ENCODE results near the gene OR2T35. TPM values are rescaled to one million over a fixed set of nuclear protein-coding genes. Genes with fewer than 3 reads are reported as not detected.

Gene OR2T35
- total and polyA plus RNA-seq, 4 donors = not detected

DNA sequence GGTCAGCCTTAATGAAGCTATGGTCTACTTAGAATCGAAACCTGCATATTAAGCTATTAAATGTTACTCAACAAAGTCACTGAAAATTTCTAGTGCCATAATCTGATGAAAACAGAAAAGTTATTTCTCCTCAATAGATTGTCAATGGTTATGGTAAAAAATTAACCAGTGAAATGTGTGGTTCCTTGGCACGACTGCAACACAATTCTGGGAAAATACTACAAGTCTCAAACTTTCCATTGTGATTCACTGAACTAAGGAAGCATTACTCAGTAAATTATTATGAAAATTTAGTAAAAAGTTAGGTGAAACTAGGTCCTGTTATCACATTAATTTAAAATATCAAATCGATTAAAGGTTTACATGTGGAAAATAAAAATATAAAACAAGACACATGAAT is 34.8 kb downstream of the OR2T35 start:
- 52 to 61% methylated on average over 3 of the region's 3 CpGs for WGBS, 2 donors
- Histone ChIP-seq H3K27ac (ENCODE audit: low read depth in 1 of 2, low read length in 1 of 2) (no peak overlapping the region), H3K9ac (ENCODE audit: insufficient read depth in 1 of 2, low read length in 2 of 2) (no peak overlapping the region), H3K27me3 (ENCODE audit: control insufficient read depth in 3 of 3, insufficient read depth in 3 of 3, low read length in 2 of 3) (no peaks in the 10 kb centered on the region), H3K4me1 (ENCODE audit: control insufficient read depth in 5 of 5, insufficient read depth in 5 of 5, low read length in 5 of 5) (no peaks in the 10 kb centered on the region), H3K36me3 (ENCODE audit: control insufficient read depth in 4 of 4, insufficient read depth in 4 of 4, low read length in 4 of 4) (no peaks in the 10 kb centered on the region), H3K4me3 (no peak overlapping the region), H3K9me3 (ENCODE audit: control insufficient read depth in 4 of 4, insufficient read depth in 3 of 4, low read length in 3 of 4) (no peaks in the 10 kb centered on the region)
- DNase-seq (no peak), ATAC-seq (ENCODE audit: insufficient read depth, low FRiP score) (no peak)
- TF ChIP-seq, protein P1, sequence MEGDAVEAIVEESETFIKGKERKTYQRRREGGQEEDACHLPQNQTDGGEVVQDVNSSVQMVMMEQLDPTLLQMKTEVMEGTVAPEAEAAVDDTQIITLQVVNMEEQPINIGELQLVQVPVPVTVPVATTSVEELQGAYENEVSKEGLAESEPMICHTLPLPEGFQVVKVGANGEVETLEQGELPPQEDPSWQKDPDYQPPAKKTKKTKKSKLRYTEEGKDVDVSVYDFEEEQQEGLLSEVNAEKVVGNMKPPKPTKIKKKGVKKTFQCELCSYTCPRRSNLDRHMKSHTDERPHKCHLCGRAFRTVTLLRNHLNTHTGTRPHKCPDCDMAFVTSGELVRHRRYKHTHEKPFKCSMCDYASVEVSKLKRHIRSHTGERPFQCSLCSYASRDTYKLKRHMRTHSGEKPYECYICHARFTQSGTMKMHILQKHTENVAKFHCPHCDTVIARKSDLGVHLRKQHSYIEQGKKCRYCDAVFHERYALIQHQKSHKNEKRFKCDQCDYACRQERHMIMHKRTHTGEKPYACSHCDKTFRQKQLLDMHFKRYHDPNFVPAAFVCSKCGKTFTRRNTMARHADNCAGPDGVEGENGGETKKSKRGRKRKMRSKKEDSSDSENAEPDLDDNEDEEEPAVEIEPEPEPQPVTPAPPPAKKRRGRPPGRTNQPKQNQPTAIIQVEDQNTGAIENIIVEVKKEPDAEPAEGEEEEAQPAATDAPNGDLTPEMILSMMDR (IDR thresholded peaks at IDR 0.05; ENCODE audit: control extremely low read depth, extremely low read depth) = no peak

DNA sequence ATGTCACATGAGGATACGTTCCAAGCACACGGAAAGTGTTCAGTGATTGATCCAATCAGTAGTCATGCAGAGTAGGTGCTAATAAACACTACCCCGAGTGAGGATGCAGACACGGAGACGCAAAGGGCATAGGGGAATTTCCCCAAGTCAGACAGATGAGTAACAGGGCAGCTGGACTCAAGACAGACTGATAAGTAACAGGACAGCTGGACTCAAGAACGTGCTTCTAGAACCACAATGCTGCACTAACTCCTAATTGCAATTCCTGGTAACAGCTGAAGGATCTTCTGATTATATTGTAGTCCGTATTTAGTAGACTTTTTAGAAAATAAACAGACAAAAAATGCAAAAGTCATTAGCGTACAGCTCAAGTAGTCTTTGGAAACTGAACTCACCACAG is 45.7 kb downstream of the OR2T35 start:
- no peaks in the 10 kb centered on the region for H3K9me3 ChIP-seq (ENCODE audit: control insufficient read depth in 4 of 4, insufficient read depth in 3 of 4, low read length in 3 of 4)
- 78 to 92% methylated on average over 8 of the region's 8 CpGs for whole genome bisulfite sequencing, 2 donors
- H3K4me1 ChIP-seq (ENCODE audit: control insufficient read depth in 5 of 5, insufficient read depth in 5 of 5, low read length in 5 of 5) = no peaks in the 10 kb centered on the region
- H3K4me3 ChIP-seq = no peak overlapping the region
- DNase-seq (no peak), ATAC-seq (ENCODE audit: insufficient read depth, low FRiP score) (no peak)
- H3K9ac ChIP-seq (ENCODE audit: insufficient read depth in 1 of 2, low read length in 2 of 2) = no peak overlapping the region
- H3K36me3 ChIP-seq (ENCODE audit: control insufficient read depth in 4 of 4, insufficient read depth in 4 of 4, low read length in 4 of 4) = no peaks in the 10 kb centered on the region
- no peaks in the 10 kb centered on the region for H3K27me3 ChIP-seq (ENCODE audit: control insufficient read depth in 3 of 3, insufficient read depth in 3 of 3, low read length in 2 of 3)
- TF ChIP-seq, protein P1 (IDR thresholded peaks at IDR 0.05; ENCODE audit: control extremely low read depth, extremely low read depth) = no peak
- H3K27ac ChIP-seq (ENCODE audit: low read depth in 1 of 2, low read length in 1 of 2) = no peak overlapping the region

DNA sequence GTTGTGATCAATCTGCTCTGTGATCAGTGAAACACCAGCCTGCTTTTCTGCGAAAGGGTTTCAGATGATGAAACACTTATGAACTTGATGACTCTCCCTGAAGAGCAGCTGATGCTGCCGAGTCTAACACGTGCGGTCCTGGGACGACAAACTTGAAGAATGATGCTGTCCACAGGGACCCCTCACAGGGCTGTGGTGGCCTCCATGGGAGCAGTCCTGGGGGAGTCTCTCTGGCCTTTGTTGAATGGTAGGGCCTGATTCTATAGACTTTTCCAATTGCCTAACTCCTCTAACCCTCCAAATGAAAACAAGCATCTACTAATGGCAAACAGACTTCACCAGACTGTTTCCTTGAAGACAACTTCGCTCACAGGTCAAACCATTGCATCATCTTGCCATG is 47.5 kb downstream of the OR2T35 start, which contains the start of gene OR2T10:
OR2T10 (minus strand) TSS at position 112 of the 400 bp plus-strand sequence. CDS start 3,932 bp downstream, outside the sequence.
- H3K4me3 ChIP-seq = no peak within 1 kb of the TSS
- DNase-seq (no peak), ATAC-seq (ENCODE audit: insufficient read depth, low FRiP score) (no peak)
- no peaks in the 10 kb centered on the region for H3K27me3 ChIP-seq (ENCODE audit: control insufficient read depth in 3 of 3, insufficient read depth in 3 of 3, low read length in 2 of 3)
- no peak within 1 kb of the TSS for H3K27ac ChIP-seq (ENCODE audit: low read depth in 1 of 2, low read length in 1 of 2)
- H3K36me3 ChIP-seq (ENCODE audit: control insufficient read depth in 4 of 4, insufficient read depth in 4 of 4, low read length in 4 of 4) = no peaks in the 10 kb centered on the region
- 84 to 90% methylated on average over 6 of the region's 6 CpGs for WGBS, 2 donors
- peaks cover 0 to 3% (median 0%) of the 10 kb centered on the region in 4 donors for H3K9me3 ChIP-seq (ENCODE audit: control insufficient read depth in 4 of 4, insufficient read depth in 3 of 4, low read length in 3 of 4)
- TF ChIP-seq, protein P1 (IDR thresholded peaks at IDR 0.05; ENCODE audit: control extremely low read depth, extremely low read depth) = no peak
- H3K9ac ChIP-seq (ENCODE audit: insufficient read depth in 1 of 2, low read length in 2 of 2) = no peak within 1 kb of the TSS
- no peaks in the 10 kb centered on the region for H3K4me1 ChIP-seq (ENCODE audit: control insufficient read depth in 5 of 5, insufficient read depth in 5 of 5, low read length in 5 of 5)

DNA sequence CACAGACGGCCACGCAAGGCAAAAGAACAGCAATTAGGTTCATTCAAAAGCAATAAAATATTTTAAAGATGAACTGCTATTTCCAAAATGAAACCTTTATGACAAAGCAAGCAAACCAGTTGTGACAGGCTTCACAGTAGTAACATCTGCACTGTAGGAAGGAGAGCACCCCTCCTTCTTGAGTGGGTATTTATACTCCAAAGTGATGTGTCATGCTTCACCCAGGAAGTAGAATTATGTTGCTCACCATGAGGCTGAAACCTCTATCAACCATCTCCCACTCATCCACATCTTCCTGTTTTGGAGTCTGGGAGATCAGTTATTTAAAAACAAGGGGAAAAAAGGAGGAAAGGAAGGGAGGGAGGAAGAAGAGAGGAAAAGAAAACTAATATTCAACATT is 48.5 kb downstream of the OR2T35 start:
- no peak overlapping the region for H3K4me3 ChIP-seq
- H3K4me1 ChIP-seq (ENCODE audit: control insufficient read depth in 5 of 5, insufficient read depth in 5 of 5, low read length in 5 of 5) = no peaks in the 10 kb centered on the region
- no peaks in the 10 kb centered on the region for H3K36me3 ChIP-seq (ENCODE audit: control insufficient read depth in 4 of 4, insufficient read depth in 4 of 4, low read length in 4 of 4)
- peaks cover 0 to 3% (median 0%) of the 10 kb centered on the region in 4 donors for H3K9me3 ChIP-seq (ENCODE audit: control insufficient read depth in 4 of 4, insufficient read depth in 3 of 4, low read length in 3 of 4)
- TF ChIP-seq, protein P1 (IDR thresholded peaks at IDR 0.05; ENCODE audit: control extremely low read depth, extremely low read depth) = no peak
- H3K27ac ChIP-seq (ENCODE audit: low read depth in 1 of 2, low read length in 1 of 2) = no peak overlapping the region
- DNase-seq (no peak), ATAC-seq (ENCODE audit: insufficient read depth, low FRiP score) (no peak)
- H3K9ac ChIP-seq (ENCODE audit: insufficient read depth in 1 of 2, low read length in 2 of 2) = no peak overlapping the region
- H3K27me3 ChIP-seq (ENCODE audit: control insufficient read depth in 3 of 3, insufficient read depth in 3 of 3, low read length in 2 of 3) = no peaks in the 10 kb centered on the region
- WGBS, 2 donors = 77 to 78% methylated on average over 2 of the region's 2 CpGs
